GM21576 (cell line): Measurements from ENCODE around the gene TMEM80.

Experiments
- ATAC-seq: cut with Tn5 transposase; IDR thresholded peaks from one replicate; pipeline ENCODE4 v1.9.1; 2021; ENCODE audit warnings: mild to moderate bottlenecking, moderate library complexity; ENCODE audit not compliant: unreplicated experiment

The TMEM80 gene

DNA sequence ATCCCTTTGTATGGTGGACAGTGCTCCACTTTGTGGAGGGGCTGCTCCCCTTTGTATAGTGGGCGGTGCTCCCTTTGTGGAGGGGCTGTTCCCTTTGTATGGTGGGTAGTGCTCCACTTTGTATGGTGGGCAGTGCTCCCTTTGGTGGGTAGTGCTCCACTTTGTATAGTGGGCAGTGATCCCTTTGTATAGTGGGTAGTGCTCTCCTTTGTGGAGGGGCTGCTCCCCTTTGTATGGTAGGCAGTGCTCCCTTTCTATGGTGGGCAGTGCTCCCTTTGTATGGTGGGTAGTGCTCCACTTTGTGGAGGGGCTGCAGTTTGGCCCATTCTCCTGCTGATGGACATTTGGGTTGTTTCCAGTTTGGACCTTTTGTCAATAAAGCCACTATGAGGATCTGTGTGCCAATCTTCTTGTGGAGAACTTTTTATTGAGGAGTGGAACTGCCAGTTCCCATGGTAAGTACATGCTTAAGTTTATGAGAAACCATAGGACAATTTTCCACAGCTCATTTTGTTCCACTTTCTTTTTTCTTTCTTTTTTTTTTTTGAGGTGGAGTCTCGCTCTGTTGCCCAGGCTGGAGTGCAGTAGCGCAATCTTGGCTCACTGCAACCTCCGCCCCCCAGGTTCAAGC lies 47.1 kb downstream of the TMEM80 start:
- ATAC-seq = no peak

DNA sequence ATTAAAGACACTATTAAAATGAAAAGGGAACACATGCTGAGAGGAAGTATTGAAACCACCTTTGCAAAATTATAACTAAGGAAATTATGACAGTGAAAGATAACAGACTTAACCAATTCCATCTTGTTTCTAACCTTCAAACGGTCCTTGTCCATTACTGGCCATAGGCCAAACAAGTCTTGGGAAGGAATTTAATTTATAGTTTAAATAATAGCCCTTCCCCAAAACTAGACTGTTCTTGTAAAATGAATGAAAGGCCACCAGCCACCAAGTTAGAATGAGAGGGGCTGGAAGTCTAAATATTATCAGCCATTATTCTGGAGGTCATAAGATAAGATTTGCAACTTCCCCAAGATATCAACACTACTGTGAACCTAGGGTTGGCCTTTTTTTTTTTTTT lies 49.8 kb downstream of the TMEM80 start:
- no peak for ATAC-seq

DNA sequence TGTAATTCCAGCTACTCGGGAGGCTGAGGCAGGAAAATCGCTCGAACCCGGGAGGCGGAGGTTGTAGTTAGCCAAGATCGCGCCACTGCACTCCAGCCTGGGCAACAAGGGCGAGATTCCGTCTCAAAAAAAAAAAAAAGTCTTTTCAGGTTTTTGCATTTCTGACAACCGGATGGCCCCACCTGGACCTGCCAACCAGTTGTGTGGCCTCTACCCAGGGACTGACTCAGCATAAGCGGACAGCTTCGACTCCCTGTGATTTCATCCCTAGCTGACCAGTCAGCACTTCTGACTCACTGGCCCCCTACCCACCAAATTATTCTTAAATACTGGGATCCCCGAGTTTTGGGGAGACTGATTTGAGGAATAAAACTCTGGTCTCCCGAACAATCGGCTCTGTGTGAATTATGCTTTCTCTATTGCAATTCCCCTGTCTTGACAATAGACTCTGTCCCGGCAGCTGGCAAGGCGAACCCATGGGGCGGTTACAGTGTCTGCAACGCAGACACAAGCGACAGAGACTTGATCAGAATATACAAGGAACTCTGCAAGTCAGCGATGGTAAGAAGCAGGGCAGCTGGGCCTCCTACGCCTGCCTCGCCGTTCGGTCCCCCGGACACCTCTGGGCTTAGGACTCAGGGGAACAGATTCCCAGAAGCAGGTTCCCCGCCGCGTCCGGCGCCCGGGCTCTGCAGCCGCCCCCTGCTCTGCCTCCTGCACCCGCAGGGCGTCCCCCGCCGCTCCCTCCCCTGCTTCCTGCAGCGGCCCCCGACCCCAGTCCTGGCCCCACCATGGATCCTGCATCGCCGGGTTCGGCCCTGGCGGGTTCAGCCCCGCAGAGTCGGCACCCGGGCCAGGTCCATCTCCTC lies 50.9 kb downstream of the TMEM80 start:
- peak; percentile 20 for ATAC-seq

DNA sequence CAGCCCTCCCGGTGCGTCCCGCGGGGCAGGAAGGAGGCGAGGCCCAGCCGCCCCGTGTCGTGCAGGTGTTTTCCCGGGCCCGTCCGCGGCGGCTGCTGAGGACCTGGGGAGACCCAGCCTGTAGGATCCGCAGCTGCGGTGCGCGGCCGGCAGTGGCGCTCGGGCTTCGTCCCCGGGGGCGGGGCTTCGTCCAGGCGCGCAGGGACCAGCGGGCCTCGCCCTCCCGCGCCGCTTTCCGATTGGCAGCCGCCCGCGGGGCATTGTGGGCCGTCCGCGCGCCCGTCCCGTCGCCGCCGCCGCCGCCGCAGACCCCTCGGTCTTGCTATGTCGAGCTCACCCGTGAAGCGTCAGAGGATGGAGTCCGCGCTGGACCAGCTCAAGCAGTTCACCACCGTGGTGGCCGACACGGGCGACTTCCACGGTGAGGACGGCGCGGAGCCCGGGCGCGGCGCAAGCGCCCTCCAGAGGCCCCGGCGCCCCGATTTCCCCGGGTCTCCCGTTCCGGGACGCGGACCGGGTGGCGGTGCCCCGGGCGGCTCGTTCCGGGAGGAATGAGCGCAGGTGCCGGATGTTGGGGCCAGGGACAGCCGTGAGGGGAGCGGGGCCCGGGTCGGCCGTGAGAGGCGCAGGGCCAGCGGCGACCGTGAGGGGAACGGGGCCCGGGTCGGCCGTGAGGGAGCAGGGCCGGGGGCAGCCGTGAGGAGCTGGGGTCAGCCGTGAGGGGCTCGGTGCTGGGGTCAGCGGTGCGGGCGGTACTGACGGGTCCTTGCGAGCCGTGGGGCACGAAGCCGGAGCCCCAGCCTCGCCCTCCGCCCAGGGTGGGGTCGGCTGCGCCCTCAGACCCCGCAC lies 51.8 kb downstream of the TMEM80 start, which contains the start of gene TALDO1:
TALDO1 (plus strand) TSS at position 307 of the 849 bp plus-strand sequence; CDS start at position 325, 18 bp downstream.
- peak; percentile 87 for ATAC-seq

DNA sequence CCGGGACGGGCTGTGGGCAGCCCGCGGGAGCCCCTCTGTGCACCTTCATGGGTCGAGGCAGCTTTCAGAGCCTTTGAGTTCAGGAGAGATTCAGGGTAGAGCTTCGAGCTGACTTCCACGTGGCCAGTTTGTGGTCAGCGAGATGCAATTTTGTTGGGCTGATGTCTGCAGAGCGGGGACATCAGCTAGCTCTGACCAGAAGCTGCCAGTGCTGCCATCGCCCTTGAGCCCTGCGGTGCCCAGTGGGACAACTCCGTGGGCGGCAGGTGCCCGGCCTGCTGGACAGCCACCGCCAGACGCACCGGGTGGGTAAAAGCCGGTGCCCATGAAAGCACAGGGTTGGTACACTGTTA lies 52.4 kb downstream of the TMEM80 start:
- ATAC-seq = peak; percentile 20

DNA sequence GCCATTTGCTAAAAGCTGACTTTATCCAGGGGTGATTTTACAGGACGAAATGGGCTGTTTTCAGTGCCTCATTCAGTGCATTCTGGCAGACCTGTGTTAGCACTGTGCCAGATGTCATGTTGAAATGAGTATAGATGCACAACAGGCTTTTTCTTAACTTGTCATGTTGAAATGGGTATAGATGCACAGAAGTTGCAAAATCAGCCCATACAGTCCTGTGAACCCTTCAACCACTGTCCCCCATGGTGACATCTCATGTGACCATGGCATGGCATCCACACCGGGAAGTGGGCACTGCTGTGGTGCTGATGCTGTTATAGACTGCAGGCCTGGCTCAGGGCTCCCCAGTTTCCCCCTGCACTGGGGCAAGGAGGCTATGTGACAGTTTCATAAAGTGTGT lies 54.1 kb downstream of the TMEM80 start:
- ATAC-seq = no peak
